ENCODE data around the gene HSD17B1.

GRCh38 chr17:42526031-42526444 is 26.7 kb upstream of the HSD17B1 start:
- TF ChIP-seq, protein P1, sequence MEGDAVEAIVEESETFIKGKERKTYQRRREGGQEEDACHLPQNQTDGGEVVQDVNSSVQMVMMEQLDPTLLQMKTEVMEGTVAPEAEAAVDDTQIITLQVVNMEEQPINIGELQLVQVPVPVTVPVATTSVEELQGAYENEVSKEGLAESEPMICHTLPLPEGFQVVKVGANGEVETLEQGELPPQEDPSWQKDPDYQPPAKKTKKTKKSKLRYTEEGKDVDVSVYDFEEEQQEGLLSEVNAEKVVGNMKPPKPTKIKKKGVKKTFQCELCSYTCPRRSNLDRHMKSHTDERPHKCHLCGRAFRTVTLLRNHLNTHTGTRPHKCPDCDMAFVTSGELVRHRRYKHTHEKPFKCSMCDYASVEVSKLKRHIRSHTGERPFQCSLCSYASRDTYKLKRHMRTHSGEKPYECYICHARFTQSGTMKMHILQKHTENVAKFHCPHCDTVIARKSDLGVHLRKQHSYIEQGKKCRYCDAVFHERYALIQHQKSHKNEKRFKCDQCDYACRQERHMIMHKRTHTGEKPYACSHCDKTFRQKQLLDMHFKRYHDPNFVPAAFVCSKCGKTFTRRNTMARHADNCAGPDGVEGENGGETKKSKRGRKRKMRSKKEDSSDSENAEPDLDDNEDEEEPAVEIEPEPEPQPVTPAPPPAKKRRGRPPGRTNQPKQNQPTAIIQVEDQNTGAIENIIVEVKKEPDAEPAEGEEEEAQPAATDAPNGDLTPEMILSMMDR (conservative IDR thresholded peaks at IDR 0.05; ENCODE audit: low read length), result no peak
- TF ChIP-seq EZH2phosphoT487 (IDR thresholded peaks at IDR 0.05; ENCODE audit: borderline replicate concordance), result no peak
